ENCODE results near the gene NOVA1. TPM values are rescaled to one million over a fixed set of nuclear protein-coding genes. Genes with fewer than 3 reads are reported as not detected.

The NOVA1 gene
- total and polyA plus RNA-seq, 12 donors, result 1.3 to 8.9 (median 3.4) TPM

DNA sequence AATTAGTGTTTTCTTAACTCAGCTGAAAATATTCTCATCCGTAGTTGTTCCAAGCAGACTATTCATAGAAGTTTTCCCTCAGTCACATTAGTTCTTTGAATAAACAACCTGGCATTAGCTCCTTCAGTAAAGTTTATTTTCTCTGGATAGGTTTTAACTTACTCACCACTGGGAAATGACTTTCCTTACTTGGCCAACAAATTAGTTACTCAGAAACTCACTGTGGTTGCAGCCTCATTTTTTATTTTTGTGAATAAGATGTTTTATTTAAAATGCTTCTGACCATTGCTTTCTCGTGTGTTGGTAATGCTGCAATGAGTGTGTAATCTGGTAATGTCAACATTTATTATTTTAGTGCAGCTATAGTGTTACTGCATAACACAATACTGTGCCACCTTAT is 74.9 kb downstream of the NOVA1 start:
- intact Hi-C loops (cut with DNase I), result no loop called here
- H3K27ac ChIP-seq, result no peak overlapping the region
- H3K4me3 ChIP-seq, result no peak overlapping the region
- peaks cover 0 to 5% (median 0%) of the 10 kb centered on the region in 9 donors for H3K4me1 ChIP-seq
- no peaks in the 10 kb centered on the region for H3K9me3 ChIP-seq
- H3K27me3 ChIP-seq, result no peaks in the 10 kb centered on the region
- 64 to 74% methylated on average over 2 of the region's 2 CpGs for WGBS, 2 donors
- ATAC-seq (peak in 1 of 8 donors; percentile 34), DNase-seq (no peak)
- TF ChIP-seq, protein P1, sequence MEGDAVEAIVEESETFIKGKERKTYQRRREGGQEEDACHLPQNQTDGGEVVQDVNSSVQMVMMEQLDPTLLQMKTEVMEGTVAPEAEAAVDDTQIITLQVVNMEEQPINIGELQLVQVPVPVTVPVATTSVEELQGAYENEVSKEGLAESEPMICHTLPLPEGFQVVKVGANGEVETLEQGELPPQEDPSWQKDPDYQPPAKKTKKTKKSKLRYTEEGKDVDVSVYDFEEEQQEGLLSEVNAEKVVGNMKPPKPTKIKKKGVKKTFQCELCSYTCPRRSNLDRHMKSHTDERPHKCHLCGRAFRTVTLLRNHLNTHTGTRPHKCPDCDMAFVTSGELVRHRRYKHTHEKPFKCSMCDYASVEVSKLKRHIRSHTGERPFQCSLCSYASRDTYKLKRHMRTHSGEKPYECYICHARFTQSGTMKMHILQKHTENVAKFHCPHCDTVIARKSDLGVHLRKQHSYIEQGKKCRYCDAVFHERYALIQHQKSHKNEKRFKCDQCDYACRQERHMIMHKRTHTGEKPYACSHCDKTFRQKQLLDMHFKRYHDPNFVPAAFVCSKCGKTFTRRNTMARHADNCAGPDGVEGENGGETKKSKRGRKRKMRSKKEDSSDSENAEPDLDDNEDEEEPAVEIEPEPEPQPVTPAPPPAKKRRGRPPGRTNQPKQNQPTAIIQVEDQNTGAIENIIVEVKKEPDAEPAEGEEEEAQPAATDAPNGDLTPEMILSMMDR (IDR thresholded peaks at IDR 0.05), result no peak
- H3K36me3 ChIP-seq, result no peaks in the 10 kb centered on the region

DNA sequence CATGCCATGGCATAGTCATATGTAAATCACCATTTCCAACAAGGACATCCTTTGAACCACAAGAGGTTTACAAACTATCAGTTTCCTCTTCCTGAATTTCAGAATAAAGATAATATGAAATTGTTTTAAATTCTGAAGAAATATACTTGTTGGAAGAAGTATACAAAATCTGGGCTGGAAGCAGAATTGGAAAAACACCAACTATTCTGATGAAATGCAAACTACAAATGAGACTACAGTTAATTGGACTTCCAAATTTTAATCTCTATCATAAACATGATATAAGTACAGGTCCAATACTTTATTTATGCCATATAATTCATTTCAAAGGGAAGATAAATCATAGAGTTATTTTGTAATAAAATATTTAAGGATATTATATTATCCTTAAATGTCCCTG is 80.1 kb downstream of the NOVA1 start:
- TF ChIP-seq, protein P1 (IDR thresholded peaks at IDR 0.05), result no peak
- no peak for ATAC-seq
- H3K27ac ChIP-seq, result no peak overlapping the region

DNA sequence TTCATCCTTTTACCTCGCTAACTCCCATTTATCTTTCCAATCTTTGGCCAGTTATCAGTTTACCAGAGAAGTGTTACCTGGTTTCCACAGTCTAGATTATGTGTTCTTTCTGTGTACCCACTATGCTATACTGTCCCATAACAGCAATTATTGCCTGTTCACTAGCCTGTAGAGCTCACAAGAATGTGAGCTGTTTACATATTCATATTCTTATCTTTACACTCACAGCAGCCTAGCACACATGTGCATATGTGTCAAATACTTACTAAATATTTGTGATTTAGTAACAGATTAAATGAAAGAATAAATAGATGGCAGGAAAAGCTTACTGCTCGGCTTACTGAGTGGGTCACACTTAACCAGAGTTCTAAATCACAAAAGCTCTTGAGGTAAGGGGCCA is 97.8 kb downstream of the NOVA1 start:
- 69 to 72% methylated on average over 2 of the region's 2 CpGs for WGBS, 2 donors
- TF ChIP-seq, protein P1 (IDR thresholded peaks at IDR 0.05), result no peak
- no peaks in the 10 kb centered on the region for H3K27me3 ChIP-seq
- H3K36me3 ChIP-seq, result no peaks in the 10 kb centered on the region
- no peak for DNase-seq
- H3K4me3 ChIP-seq, result no peak overlapping the region
- ATAC-seq, result no peak
- intact Hi-C loops (cut with DNase I), result no loop called here
- peaks cover 0 to 7% (median 0%) of the 10 kb centered on the region in 11 donors for H3K9me3 ChIP-seq
- H3K27ac ChIP-seq, result no peak overlapping the region
- H3K4me1 ChIP-seq, result no peaks in the 10 kb centered on the region

More for the DNA sequence above, 80.1 kb downstream of the NOVA1 start:
- no peaks in the 10 kb centered on the region for H3K36me3 ChIP-seq
- H3K9me3 ChIP-seq, result no peaks in the 10 kb centered on the region
- no peaks in the 10 kb centered on the region for H3K27me3 ChIP-seq
- H3K4me1 ChIP-seq, result no peaks in the 10 kb centered on the region
- no peak for DNase-seq
- intact Hi-C loops (cut with DNase I), result no loop called here
- no peak overlapping the region for H3K4me3 ChIP-seq

DNA sequence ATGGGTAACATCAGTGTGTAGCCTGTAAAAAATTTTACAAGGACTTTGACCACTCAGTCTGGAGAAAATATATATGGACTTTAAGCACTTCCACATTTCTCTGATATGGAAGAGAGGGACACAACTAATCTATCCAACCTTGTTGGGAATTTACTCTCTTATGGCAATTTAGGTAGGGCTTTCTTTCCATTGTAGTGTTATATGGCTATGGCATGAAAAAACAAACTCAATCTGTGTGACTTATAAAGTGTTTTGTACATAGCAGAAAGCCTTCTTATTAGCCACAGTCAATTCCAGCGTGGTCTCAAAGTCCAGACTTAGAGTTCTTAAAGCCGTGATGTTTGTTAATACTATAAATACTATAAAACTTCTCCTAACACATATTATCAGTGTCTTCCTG is 98.3 kb downstream of the NOVA1 start:
- no peak overlapping the region for H3K27ac ChIP-seq
- peaks cover 0 to 7% (median 0%) of the 10 kb centered on the region in 11 donors for H3K9me3 ChIP-seq
- 86 to 93% methylated on average over 2 of the region's 2 CpGs for WGBS, 2 donors
- H3K36me3 ChIP-seq, result no peaks in the 10 kb centered on the region
- no peak for DNase-seq
- no peaks in the 10 kb centered on the region for H3K27me3 ChIP-seq
- intact Hi-C loops (cut with DNase I), result no loop called here
- H3K4me3 ChIP-seq, result no peak overlapping the region
- TF ChIP-seq, protein P1 (IDR thresholded peaks at IDR 0.05), result no peak
- no peaks in the 10 kb centered on the region for H3K4me1 ChIP-seq
- ATAC-seq, result no peak
